WTC11 (cell line): Measurements from ENCODE around the gene SLC10A1. TPM values are rescaled to one million over a fixed set of nuclear protein-coding genes. Genes with fewer than 3 reads are reported as not detected.
"Not testable (repeated sequence)": the region's sequence is repeated elsewhere in the genome, so short reads cannot be mapped to it uniquely, and the experiment has no call there.

Experiments
- ATAC-seq: fragments of 200-7000 bp; cut with Tn5 transposase; 2 replicates; pipeline ENCODE4 v1.10.0; 2021; ENCODE audit warnings: mild to moderate bottlenecking, moderate library complexity
- CTCF ChIA-PET: fragments of 300-600 bp; sonication (Branson Sonifier 250); formaldehyde crosslinking; loops from one replicate; lab custom pipeline; 2021; ENCODE audit warnings: antibody characterized with exemption; lab: Charles Lee
- POLR2A ChIA-PET: fragments of 350-600 bp; sonication (Branson Sonifier 250); formaldehyde crosslinking; loops from one replicate; lab custom pipeline; 2021; ENCODE audit warnings: antibody characterized with exemption; lab: Charles Lee
- DNase-seq: peaks from one replicate; pipeline ENCODE4 v3.0.0; 2021; ENCODE audit warnings: low spot score
- H3K27ac Mint-ChIP-seq: 2 replicates; pipeline ENCODE4 v1.8.0; 2021; ENCODE audit warnings: mixed read lengths
- H3K27me3 Mint-ChIP-seq: 2 replicates; pipeline ENCODE4 v1.8.0; 2021; ENCODE audit warnings: low read depth, mild to moderate bottlenecking, moderate library complexity, mixed read lengths
- H3K36me3 Mint-ChIP-seq: 2 replicates; pipeline ENCODE4 v1.8.0; 2021; ENCODE audit warnings: mixed read lengths
- H3K4me1 Mint-ChIP-seq: 2 replicates; pipeline ENCODE4 v1.8.0; 2022; ENCODE audit warnings: mixed read lengths
- H3K4me3 Mint-ChIP-seq: 2 replicates; pipeline ENCODE4 v1.8.0; 2021; ENCODE audit warnings: mild to moderate bottlenecking, moderate library complexity, mixed read lengths
- H3K9me3 Mint-ChIP-seq: 2 replicates; pipeline ENCODE4 v1.8.0; 2021; ENCODE audit warnings: mixed read lengths
- CREM ChIP-seq: sonication (generic); formaldehyde crosslinking; IDR thresholded peaks from 2 replicates; pipeline ENCODE4 v1.8.1; 2022; ENCODE audit warnings: mild to moderate bottlenecking, missing genetic modification reagents, moderate library complexity
- GRHL2 ChIP-seq: fragments of 250-450 bp; sonication (Bioruptor Pico); IDR thresholded peaks from 2 replicates; pipeline ENCODE4 v1.8.0; 2022; ENCODE audit warnings: mild to moderate bottlenecking, moderate library complexity; ENCODE audit not compliant: insufficient replicate concordance, severe bottlenecking
- GTF2I ChIP-seq: fragments of 250-450 bp; sonication (Bioruptor Pico); conservative IDR thresholded peaks from 2 replicates; pipeline ENCODE4 v1.4.0; 2021; ENCODE audit warnings: mild to moderate bottlenecking
- HMGA2 ChIP-seq: fragments of 250-450 bp; sonication (Bioruptor Pico); IDR thresholded peaks from 2 replicates; pipeline ENCODE4 v1.4.0; 2021; ENCODE audit warnings: mild to moderate bottlenecking, moderate library complexity
- IRF2 ChIP-seq: sonication (generic); formaldehyde crosslinking; IDR thresholded peaks from 2 replicates; pipeline ENCODE4 v1.8.0; 2022; ENCODE audit warnings: low read depth, missing genetic modification reagents, borderline replicate concordance
- KAT7 ChIP-seq: sonication (generic); formaldehyde crosslinking; IDR thresholded peaks from 2 replicates; pipeline ENCODE4 v1.8.1; 2023; ENCODE audit warnings: missing genetic modification reagents, mild to moderate bottlenecking, borderline replicate concordance
- NFATC4 ChIP-seq: fragments of 250-450 bp; sonication (Bioruptor Pico); IDR thresholded peaks from 2 replicates; pipeline ENCODE4 v1.9.0; 2021; ENCODE audit warnings: mild to moderate bottlenecking
- NR1H2 ChIP-seq: sonication (generic); formaldehyde crosslinking; IDR thresholded peaks from 2 replicates; pipeline ENCODE4 v1.9.0; 2021; ENCODE audit warnings: mild to moderate bottlenecking, moderate library complexity, missing genetic modification reagents
- PRRX2 ChIP-seq: fragments of 250-450 bp; sonication (Bioruptor Pico); IDR thresholded peaks from 2 replicates; pipeline ENCODE4 v1.8.0; 2021; ENCODE audit warnings: mild to moderate bottlenecking
- TEAD4 ChIP-seq: sonication (generic); formaldehyde crosslinking; IDR thresholded peaks from 2 replicates; pipeline ENCODE4 v1.8.0; 2022; ENCODE audit warnings: mild to moderate bottlenecking, missing genetic modification reagents
- ZNF671 ChIP-seq: fragments of 250-450 bp; sonication (Bioruptor Pico); IDR thresholded peaks from 2 replicates; pipeline ENCODE4 v1.8.0; 2021; ENCODE audit warnings: mild to moderate bottlenecking
- total RNA-seq: library from RNA; stranded (reverse); gene quantifications from 3 replicates; pipeline ENCODE4 v1.2.3, GENCODE V29; 2021
- TF ChIP-seq, protein P1 (sequence below): sonication (generic); formaldehyde crosslinking; IDR thresholded peaks from 2 replicates; pipeline ENCODE4 v1.8.0; 2023; ENCODE audit warnings: missing genetic modification reagents, mild to moderate bottlenecking, borderline replicate concordance
- TF ChIP-seq, protein P2 (sequence below): sonication (generic); formaldehyde crosslinking; IDR thresholded peaks from 2 replicates; pipeline ENCODE4 v1.8.1; 2023; ENCODE audit warnings: mild to moderate bottlenecking, moderate library complexity, missing genetic modification reagents
- TF ChIP-seq, protein P3 (sequence below): sonication (generic); formaldehyde crosslinking; IDR thresholded peaks from 2 replicates; pipeline ENCODE4 v1.8.1; 2022; ENCODE audit warnings: mild to moderate bottlenecking, missing genetic modification reagents, moderate library complexity, borderline replicate concordance
- TF ChIP-seq, protein P4 (sequence below): sonication (generic); formaldehyde crosslinking; conservative IDR thresholded peaks from 2 replicates; pipeline ENCODE4 v1.8.1; 2022; ENCODE audit warnings: mild to moderate bottlenecking, missing genetic modification reagents
- TF ChIP-seq, protein P5 (sequence below): fragments of 250-450 bp; sonication (Bioruptor Pico); IDR thresholded peaks from 2 replicates; pipeline ENCODE4 v1.9.0; 2021; ENCODE audit warnings: mild to moderate bottlenecking

The SLC10A1 gene
- total RNA-seq, 1 experiment from 2014 or later = 0.09 TPM

DNA sequence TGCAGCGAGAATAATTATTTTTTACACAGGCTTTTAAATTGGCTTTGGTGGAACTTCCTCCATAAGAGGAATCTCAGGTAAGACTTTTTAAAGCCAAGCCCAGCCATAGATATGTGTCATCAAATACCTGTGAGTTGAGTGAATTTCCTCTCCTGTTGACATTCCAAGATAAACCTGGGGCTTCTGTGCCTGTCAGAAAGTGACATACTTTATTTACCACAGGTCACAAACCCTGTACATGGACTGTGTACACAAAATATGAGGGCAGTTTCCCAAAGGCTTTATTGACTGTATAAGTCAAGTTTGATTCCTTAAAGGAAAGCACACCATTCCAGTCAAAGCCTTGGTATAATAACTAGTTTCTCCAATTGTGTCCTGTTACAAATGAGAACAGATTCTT lies 56.0 kb downstream of the SLC10A1 start (continued):
- TF ChIP-seq, protein P1, sequence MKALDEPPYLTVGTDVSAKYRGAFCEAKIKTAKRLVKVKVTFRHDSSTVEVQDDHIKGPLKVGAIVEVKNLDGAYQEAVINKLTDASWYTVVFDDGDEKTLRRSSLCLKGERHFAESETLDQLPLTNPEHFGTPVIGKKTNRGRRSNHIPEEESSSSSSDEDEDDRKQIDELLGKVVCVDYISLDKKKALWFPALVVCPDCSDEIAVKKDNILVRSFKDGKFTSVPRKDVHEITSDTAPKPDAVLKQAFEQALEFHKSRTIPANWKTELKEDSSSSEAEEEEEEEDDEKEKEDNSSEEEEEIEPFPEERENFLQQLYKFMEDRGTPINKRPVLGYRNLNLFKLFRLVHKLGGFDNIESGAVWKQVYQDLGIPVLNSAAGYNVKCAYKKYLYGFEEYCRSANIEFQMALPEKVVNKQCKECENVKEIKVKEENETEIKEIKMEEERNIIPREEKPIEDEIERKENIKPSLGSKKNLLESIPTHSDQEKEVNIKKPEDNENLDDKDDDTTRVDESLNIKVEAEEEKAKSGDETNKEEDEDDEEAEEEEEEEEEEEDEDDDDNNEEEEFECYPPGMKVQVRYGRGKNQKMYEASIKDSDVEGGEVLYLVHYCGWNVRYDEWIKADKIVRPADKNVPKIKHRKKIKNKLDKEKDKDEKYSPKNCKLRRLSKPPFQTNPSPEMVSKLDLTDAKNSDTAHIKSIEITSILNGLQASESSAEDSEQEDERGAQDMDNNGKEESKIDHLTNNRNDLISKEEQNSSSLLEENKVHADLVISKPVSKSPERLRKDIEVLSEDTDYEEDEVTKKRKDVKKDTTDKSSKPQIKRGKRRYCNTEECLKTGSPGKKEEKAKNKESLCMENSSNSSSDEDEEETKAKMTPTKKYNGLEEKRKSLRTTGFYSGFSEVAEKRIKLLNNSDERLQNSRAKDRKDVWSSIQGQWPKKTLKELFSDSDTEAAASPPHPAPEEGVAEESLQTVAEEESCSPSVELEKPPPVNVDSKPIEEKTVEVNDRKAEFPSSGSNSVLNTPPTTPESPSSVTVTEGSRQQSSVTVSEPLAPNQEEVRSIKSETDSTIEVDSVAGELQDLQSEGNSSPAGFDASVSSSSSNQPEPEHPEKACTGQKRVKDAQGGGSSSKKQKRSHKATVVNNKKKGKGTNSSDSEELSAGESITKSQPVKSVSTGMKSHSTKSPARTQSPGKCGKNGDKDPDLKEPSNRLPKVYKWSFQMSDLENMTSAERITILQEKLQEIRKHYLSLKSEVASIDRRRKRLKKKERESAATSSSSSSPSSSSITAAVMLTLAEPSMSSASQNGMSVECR = no peak

DNA sequence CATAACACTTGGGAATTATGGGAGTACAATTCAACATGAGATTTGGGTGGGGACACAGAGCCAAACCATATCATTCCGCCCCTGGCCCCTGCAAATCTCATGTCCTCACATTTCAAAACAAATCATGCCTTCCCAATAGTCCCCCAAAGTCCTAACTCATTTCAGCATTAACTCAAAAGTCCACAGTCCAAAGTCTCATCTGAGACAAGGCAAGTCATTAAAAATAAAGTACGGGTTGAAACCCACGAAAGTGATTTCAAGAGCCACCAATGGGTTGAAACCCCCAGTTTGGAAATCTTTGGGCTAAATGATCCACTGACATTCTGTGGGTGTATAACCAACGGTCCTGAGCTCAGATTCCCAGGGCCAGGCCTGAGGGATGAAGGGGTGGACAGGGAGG lies 60.6 kb downstream of the SLC10A1 start:
- DNase-seq, POLR2A ChIA-PET, H3K27ac Mint-ChIP-seq, H3K36me3 Mint-ChIP-seq, H3K4me3 Mint-ChIP-seq, H3K27me3 Mint-ChIP-seq, ATAC-seq: not testable (repeated sequence)
- CTCF ChIA-PET = interaction anchor here (1.1 kb wide), 1 partner anchor 9 kb away, joined by 3 read pairs; no protein-coding TSS in a partner anchor
- Mint-ChIP-seq H3K4me1 (peaks cover 12% of the 10 kb centered on the region), H3K9me3 (peaks cover 20% of the 10 kb centered on the region)

DNA sequence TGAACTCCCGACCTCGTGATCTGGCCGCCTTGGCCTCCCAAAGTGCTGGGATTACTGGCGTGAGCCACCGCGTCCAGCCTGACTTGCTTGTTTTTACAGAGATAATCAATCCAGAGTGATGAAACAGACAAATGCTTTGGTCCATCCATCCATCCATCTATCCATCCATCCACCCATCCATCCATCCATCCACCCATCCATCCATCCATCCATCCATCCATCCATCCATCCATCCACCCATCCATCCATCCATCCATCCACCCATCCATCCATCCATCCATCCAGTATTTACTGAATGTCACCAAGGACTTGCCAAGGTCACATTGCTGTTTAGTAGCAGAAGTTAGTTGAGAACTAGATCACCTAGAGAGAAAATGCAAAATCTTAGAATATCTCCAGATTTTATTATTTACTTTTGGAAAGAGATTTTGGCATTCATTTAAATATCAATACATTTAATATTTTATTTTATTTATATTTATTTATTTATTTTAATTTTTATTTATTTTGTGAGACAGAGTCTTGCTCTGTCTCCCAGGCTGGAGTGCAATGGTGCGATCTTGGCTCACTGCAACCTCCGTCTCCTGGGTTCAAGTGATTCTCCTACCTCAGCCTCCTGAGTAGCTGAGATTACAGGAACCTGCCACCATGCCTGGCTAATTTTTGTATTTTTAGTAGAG lies 65.0 kb downstream of the SLC10A1 start:
- H3K9me3 Mint-ChIP-seq, POLR2A ChIA-PET, H3K36me3 Mint-ChIP-seq, H3K4me3 Mint-ChIP-seq, ATAC-seq, CTCF ChIA-PET, DNase-seq, H3K27me3 Mint-ChIP-seq, H3K27ac Mint-ChIP-seq, H3K4me1 Mint-ChIP-seq: not testable (repeated sequence)
- peak; percentile 95 for TF ChIP-seq HMGA2 (CRISPR knock-in tag)

DNA sequence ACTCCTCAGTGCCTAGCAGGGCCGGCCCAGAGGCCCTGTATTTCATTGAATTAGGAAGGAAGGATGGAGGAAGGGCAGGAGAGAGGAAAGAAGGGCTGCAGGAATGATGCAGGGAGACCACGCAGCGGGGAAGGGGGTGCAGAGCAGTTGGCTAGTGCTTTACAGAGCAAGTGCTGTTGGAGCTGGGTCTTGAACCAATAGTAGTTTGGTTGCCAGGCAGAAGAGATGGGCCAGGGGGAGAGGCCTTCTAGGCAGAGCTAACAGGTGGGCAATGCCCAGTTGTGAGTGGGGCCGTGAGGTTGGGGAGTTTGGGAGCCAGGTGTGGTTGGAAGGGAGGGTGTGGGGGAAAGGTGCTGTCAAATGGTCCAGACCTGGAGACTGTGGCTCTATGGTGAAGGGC lies 69.2 kb downstream of the SLC10A1 start:
- ATAC-seq (no peak), DNase-seq (no peak)
- Mint-ChIP-seq H3K27me3 (peaks cover 19% of the 10 kb centered on the region), H3K4me3 (no peak overlapping the region), H3K4me1 (0 out of 2 replicates have a peak, but pooled peaks cover 3% of the 10 kb centered on the region), H3K36me3 (no peaks in the 10 kb centered on the region), H3K9me3 (no peaks in the 10 kb centered on the region), H3K27ac (no peak overlapping the region)
- POLR2A ChIA-PET = no interaction called here
- CTCF ChIA-PET = interaction anchor here (1.0 to 3.6 kb wide), 19 partner anchors 10 to 187 kb away, joined by 3 to 39 read pairs (median 5); partner anchors contain the start of genes CCDC177, SRSF5 and SUSD6
- TF ChIP-seq, protein P2, sequence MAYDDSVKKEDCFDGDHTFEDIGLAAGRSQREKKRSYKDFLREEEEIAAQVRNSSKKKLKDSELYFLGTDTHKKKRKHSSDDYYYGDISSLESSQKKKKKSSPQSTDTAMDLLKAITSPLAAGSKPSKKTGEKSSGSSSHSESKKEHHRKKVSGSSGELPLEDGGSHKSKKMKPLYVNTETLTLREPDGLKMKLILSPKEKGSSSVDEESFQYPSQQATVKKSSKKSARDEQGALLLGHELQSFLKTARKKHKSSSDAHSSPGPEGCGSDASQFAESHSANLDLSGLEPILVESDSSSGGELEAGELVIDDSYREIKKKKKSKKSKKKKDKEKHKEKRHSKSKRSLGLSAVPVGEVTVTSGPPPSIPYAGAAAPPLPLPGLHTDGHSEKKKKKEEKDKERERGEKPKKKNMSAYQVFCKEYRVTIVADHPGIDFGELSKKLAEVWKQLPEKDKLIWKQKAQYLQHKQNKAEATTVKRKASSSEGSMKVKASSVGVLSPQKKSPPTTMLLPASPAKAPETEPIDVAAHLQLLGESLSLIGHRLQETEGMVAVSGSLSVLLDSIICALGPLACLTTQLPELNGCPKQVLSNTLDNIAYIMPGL (CRISPR knock-in tag) = no peak
- TF ChIP-seq TEAD4 (CRISPR knock-in tag) (no peak), NR1H2 (no peak), CREM (no peak), KAT7 (CRISPR knock-in tag) (no peak), GTF2I (CRISPR knock-in tag) (no peak), NFATC4 (CRISPR knock-in tag) (no peak), PRRX2 (CRISPR knock-in tag) (no peak), ZNF671 (CRISPR knock-in tag) (no peak), GRHL2 (CRISPR knock-in tag) (no peak), IRF2 (CRISPR knock-in tag) (no peak)
- TF ChIP-seq, protein P1 = no peak
- TF ChIP-seq, protein P3, sequence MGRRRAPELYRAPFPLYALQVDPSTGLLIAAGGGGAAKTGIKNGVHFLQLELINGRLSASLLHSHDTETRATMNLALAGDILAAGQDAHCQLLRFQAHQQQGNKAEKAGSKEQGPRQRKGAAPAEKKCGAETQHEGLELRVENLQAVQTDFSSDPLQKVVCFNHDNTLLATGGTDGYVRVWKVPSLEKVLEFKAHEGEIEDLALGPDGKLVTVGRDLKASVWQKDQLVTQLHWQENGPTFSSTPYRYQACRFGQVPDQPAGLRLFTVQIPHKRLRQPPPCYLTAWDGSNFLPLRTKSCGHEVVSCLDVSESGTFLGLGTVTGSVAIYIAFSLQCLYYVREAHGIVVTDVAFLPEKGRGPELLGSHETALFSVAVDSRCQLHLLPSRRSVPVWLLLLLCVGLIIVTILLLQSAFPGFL (CRISPR knock-in tag) = no peak
- TF ChIP-seq, protein P4, sequence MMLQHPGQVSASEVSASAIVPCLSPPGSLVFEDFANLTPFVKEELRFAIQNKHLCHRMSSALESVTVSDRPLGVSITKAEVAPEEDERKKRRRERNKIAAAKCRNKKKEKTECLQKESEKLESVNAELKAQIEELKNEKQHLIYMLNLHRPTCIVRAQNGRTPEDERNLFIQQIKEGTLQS (CRISPR knock-in tag) = no peak
- TF ChIP-seq, protein P5, sequence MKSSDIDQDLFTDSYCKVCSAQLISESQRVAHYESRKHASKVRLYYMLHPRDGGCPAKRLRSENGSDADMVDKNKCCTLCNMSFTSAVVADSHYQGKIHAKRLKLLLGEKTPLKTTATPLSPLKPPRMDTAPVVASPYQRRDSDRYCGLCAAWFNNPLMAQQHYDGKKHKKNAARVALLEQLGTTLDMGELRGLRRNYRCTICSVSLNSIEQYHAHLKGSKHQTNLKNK (CRISPR knock-in tag) = no peak
